Prostate gland (tissue), 2 donors: ENCODE results near the gene OXT. TPM values are rescaled to one million over a fixed set of nuclear protein-coding genes. Genes with fewer than 3 reads are reported as not detected.
A peak's percentile ranks its signal among the peaks of the same experiment; 100 is the strongest.
"Not testable (repeated sequence)": the region's sequence is repeated elsewhere in the genome, so short reads cannot be mapped to it uniquely, and the experiment has no call there.

Experiments
- DNase-seq: peaks from one replicate; pipeline ENCODE4 v3.0.0-alpha.2; 2019; ENCODE audit warnings: low spot score
- H3K27ac ChIP-seq, 2 donors: fragments of 200-600 bp; sonication (generic); 2 replicates each; pipeline ENCODE4 v1.5.1; 2017 to 2019
- H3K27me3 ChIP-seq: fragments of 200-600 bp; sonication (generic); replicated peaks from 2 replicates; pipeline ENCODE4 v1.5.1; 2019; ENCODE audit not compliant: insufficient read depth
- H3K36me3 ChIP-seq, 2 donors: fragments of 200-600 bp; sonication (generic); 1 replicate in 1 of 2; 2 replicates in 1 of 2; pipeline versions ENCODE4 v1.5.1 to v1.8.1; 2017 to 2019
- H3K4me1 ChIP-seq: fragments of 200-600 bp; sonication (generic); replicated peaks from 2 replicates; pipeline ENCODE4 v1.5.1; 2019
- H3K4me3 ChIP-seq, 2 donors: fragments of 200-600 bp; sonication (generic); 2 replicates each; pipeline ENCODE4 v1.5.1; 2017 to 2019
- H3K9me3 ChIP-seq: fragments of 200-600 bp; sonication (generic); 2 replicates; pipeline ENCODE4 v1.5.1; 2017
- POLR2A ChIP-seq: fragments of 450-650 bp; IDR thresholded peaks from one replicate; pipeline ENCODE4 v1.6.1; 2016; ENCODE audit warnings: antibody characterized with exemption, mild to moderate bottlenecking
- POLR2AphosphoS5 ChIP-seq: sonication (generic); formaldehyde crosslinking; IDR thresholded peaks from one replicate; pipeline ENCODE4 v1.6.1; 2017; ENCODE audit warnings: antibody characterized with exemption
- WGBS: methylation state at CpG from one replicate; pipeline ENCODE4 v1.1.5; 2018; 5-methylcytosine and 5-hydroxymethylcytosine counted together
- intact Hi-C: fragments of 100-400 bp; cut with DNase I; formaldehyde crosslinking; loops from one replicate; pipeline ENCODE4 v1.14.2; 2022
- total RNA-seq, 2 donors: library from RNA; depleted of rRNA; stranded (reverse); fragments of >200 nt; gene quantifications; one replicate each; pipeline ENCODE4 v1.1.0, GENCODE V29; 2016
- TF ChIP-seq, protein P1 (sequence below), 4 experiments: fragments of 200-600 bp in 2 of 4; fragments of 450-650 bp in 2 of 4; sonication (generic) in 2 of 4; IDR thresholded peaks; 1 replicate in 3 of 4; 2 replicates in 1 of 4; pipeline ENCODE4 v1.5.1; 2016 to 2019; ENCODE audit warnings: antibody characterized with exemption in 4 of 4, mild to moderate bottlenecking in 2 of 4, moderate library complexity in 2 of 4

The OXT gene
- total RNA-seq, 2 donors from 2014 or later = 9.8 TPM; not detected in 1

DNA sequence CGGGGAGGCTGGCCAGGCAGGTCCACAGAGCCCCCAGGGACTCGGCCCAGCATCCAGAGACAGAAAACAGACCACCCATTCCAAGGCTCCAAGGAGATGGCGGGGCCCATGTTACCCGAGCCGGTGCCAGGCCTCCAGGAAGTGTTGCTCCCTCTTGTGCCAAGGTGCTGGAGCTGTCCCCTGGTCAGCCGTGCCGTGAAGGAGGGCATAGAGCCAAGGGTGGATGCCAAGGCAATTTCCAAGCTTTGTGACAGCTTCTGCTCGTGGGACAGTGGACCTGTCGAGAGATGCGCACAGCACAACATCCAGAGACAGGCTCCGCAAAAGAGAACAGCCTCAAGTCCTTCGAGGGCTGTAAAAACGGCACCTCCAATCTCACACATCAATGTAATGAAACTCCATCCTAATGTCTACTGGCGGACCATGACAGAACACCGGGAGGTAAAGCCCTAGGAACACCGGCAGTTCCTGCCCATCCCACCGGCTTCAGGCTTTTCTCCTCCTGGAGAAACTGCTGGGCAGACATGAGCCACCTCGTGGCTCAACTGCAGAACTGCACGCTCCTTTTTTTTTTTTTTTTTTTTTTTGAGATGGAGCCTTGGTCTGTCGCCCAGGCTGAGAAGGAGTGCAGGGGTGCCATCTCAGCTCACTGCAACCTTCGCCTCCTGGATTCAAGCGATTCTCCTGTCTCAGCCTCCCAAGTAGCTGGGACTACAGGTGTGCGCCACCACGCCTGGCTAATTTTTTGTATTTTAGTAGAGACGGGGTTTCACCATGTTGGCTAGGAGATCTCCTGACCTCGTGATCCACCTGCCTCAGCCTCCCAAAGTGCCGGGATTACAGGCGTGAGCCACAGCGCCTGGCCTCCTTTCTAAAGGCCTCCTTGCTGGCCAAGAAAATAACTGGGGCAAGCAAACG, 44.0 kb downstream of the OXT start:
- no peak for DNase-seq
- TF ChIP-seq POLR2AphosphoS5 (no peak), POLR2A (no peak)
- TF ChIP-seq, protein P1, sequence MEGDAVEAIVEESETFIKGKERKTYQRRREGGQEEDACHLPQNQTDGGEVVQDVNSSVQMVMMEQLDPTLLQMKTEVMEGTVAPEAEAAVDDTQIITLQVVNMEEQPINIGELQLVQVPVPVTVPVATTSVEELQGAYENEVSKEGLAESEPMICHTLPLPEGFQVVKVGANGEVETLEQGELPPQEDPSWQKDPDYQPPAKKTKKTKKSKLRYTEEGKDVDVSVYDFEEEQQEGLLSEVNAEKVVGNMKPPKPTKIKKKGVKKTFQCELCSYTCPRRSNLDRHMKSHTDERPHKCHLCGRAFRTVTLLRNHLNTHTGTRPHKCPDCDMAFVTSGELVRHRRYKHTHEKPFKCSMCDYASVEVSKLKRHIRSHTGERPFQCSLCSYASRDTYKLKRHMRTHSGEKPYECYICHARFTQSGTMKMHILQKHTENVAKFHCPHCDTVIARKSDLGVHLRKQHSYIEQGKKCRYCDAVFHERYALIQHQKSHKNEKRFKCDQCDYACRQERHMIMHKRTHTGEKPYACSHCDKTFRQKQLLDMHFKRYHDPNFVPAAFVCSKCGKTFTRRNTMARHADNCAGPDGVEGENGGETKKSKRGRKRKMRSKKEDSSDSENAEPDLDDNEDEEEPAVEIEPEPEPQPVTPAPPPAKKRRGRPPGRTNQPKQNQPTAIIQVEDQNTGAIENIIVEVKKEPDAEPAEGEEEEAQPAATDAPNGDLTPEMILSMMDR (IDR thresholded peaks at IDR 0.05) = peak; percentile 40 to 49 (median 43)
- no peaks in the 10 kb centered on the region for H3K36me3 ChIP-seq
- H3K27ac ChIP-seq = no peak overlapping the region
- no peaks in the 10 kb centered on the region for H3K4me1 ChIP-seq
- intact Hi-C loops = no loop called here
- 54% methylated on average over 30 of the region's 30 CpGs for WGBS
- H3K9me3 ChIP-seq = no peaks in the 10 kb centered on the region
- H3K27me3 ChIP-seq = no peaks in the 10 kb centered on the region
- no peak overlapping the region for H3K4me3 ChIP-seq

GRCh38 chr20:3116341-3116740, 44.9 kb downstream of the OXT start:
- no peaks in the 10 kb centered on the region for H3K36me3 ChIP-seq
- 87% methylated on average over 4 of the region's 4 CpGs for WGBS

DNA sequence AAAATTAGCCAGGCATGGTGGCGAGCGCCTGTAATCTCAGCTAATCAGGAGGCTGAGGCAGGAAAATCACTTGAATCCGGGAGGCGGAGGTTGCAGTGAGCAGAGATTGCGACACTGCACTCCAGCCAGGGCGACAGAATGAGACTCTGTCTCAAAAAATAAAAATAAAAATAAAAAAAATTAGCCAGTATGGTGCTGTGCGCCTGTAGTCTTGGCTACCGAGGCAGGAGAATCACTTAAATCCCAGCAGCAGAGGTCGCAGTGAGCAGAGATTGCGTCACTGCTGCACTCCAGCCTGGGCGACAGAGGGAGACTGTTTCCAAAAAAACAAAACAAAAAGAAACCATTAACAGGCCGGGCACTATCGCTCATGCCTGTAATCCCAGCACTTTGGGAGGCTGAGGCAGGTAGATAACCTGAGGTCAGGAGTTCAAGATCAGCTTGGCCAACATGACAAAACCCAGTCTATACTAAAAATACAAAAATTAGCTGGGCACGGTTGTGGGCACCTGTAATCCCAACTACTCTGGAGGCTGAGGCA, 46.5 kb downstream of the OXT start:
- H3K27ac ChIP-seq, H3K27me3 ChIP-seq, H3K36me3 ChIP-seq, H3K9me3 ChIP-seq, H3K4me1 ChIP-seq, H3K4me3 ChIP-seq, DNase-seq, intact Hi-C loops: not testable (repeated sequence)
- 61% methylated on average over 14 of the region's 14 CpGs for WGBS
- TF ChIP-seq, protein P1 (IDR thresholded peaks at IDR 0.05) = peak in 3 of 4 experiments; percentile 12 to 58 (median 51)

More at GRCh38 chr20:3116341-3116740, 44.9 kb downstream of the OXT start:
- Histone ChIP-seq H3K4me3 (no peak overlapping the region), H3K27ac (no peak overlapping the region), H3K9me3 (no peaks in the 10 kb centered on the region), H3K4me1 (no peaks in the 10 kb centered on the region), H3K27me3 (no peaks in the 10 kb centered on the region)
- intact Hi-C loops = no loop called here
- DNase-seq = no peak
- TF ChIP-seq POLR2A (no peak), POLR2AphosphoS5 (no peak)
- TF ChIP-seq, protein P1 (IDR thresholded peaks at IDR 0.05) = no peak

DNA sequence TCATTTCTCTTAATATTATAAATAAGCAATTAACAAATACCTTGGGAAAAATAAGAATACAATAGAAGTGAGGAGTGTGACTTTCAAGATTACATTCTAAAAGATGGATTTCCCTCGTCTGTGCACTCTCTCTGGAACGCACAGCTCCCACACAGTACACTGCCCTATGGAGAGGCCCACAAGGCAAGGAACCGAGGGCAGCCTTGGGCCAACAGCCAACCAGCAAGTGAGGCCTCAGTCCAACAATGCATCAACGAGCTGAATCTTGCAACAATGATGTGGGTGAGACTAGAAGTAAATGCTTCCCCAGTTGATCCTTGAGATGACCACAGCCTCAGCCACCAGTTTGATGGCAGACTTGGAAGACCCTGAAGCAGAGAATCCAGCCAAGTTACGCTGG, 47.6 kb downstream of the OXT start:
- Histone ChIP-seq H3K4me1 (no peaks in the 10 kb centered on the region), H3K36me3 (no peaks in the 10 kb centered on the region), H3K4me3 (no peak overlapping the region), H3K9me3 (no peaks in the 10 kb centered on the region), H3K27ac (no peak overlapping the region), H3K27me3 (no peaks in the 10 kb centered on the region)
- no peak for DNase-seq
- WGBS = 67% methylated on average over 5 of the region's 5 CpGs
- intact Hi-C loops = no loop called here
- TF ChIP-seq, protein P1 (IDR thresholded peaks at IDR 0.05) = no peak
- no peak for TF ChIP-seq POLR2A
- TF ChIP-seq POLR2AphosphoS5 = no peak
